ENCODE results near the gene TRIM28.

GRCh38 chr19:58509731-58510083, 34.2 kb upstream of the TRIM28 start:
- TF ChIP-seq CTCF (IDR thresholded peaks at IDR 0.05; ENCODE audit: insufficient read depth, low read depth, low read length): no peak
- no peak for TF ChIP-seq EZH2 (IDR thresholded peaks at IDR 0.05; ENCODE audit: insufficient read depth, low read length)
